H9 (cell line): Measurements from ENCODE around the gene ZNF225. TPM values are rescaled to one million over a fixed set of nuclear protein-coding genes. Genes with fewer than 3 reads are reported as not detected.

Experiments used
- DNase-seq: peaks from one replicate; pipeline ENCODE4 v3.0.0-alpha.2; 2017
- H2AFZ ChIP-seq: one replicate; pipeline ENCODE4 v1.6.1; 2013; ENCODE audit warnings: mild to moderate bottlenecking, low read length, control low read depth, moderate library complexity
- H2AK5ac ChIP-seq: 2 replicates; pipeline ENCODE4 v1.6.1; 2013; ENCODE audit warnings: low read length, control low read depth, mixed read lengths; ENCODE audit not compliant: insufficient read length
- H2BK120ac ChIP-seq: one replicate; pipeline ENCODE4 v1.6.1; 2013; ENCODE audit warnings: low read depth, mild to moderate bottlenecking, low read length, control low read depth, inconsistent platforms; ENCODE audit not compliant: poor library complexity, severe bottlenecking
- H2BK12ac ChIP-seq: 2 replicates; pipeline ENCODE4 v1.6.1; 2013; ENCODE audit warnings: low read length, control low read depth, mixed read lengths, low read depth; ENCODE audit not compliant: insufficient read length
- H2BK15ac ChIP-seq: 2 replicates; pipeline ENCODE4 v1.6.1; 2013; ENCODE audit warnings: low read depth, low read length, control low read depth
- H2BK20ac ChIP-seq: one replicate; pipeline ENCODE4 v1.6.1; 2013; ENCODE audit warnings: low read depth, mild to moderate bottlenecking, low read length, control low read depth, inconsistent platforms; ENCODE audit not compliant: poor library complexity, severe bottlenecking
- H2BK5ac ChIP-seq: 2 replicates; pipeline ENCODE4 v1.6.1; 2013; ENCODE audit warnings: low read length, control low read depth, mixed read lengths; ENCODE audit not compliant: insufficient read length
- H3K14ac ChIP-seq: 2 replicates; pipeline ENCODE4 v1.6.1; 2013; ENCODE audit warnings: low read length, control low read depth; ENCODE audit not compliant: insufficient read depth
- H3K18ac ChIP-seq: 2 replicates; pipeline ENCODE4 v1.6.1; 2013; ENCODE audit warnings: low read depth, mild to moderate bottlenecking, mixed read lengths, low read length, control low read depth; ENCODE audit not compliant: insufficient read length
- H3K23ac ChIP-seq: 2 replicates; pipeline ENCODE4 v1.6.1; 2013; ENCODE audit warnings: low read length, control low read depth, mixed read lengths, low read depth; ENCODE audit not compliant: insufficient read length
- H3K23me2 ChIP-seq: 2 replicates; pipeline ENCODE4 v1.6.1; 2013; ENCODE audit warnings: low read depth, mild to moderate bottlenecking, mixed read lengths, low read length, control low read depth; ENCODE audit not compliant: insufficient read length, poor library complexity, severe bottlenecking
- H3K27ac ChIP-seq: 2 replicates; pipeline ENCODE4 v1.5.1; 2013; ENCODE audit warnings: low read length, control low read depth, mixed read lengths, low read depth; ENCODE audit not compliant: insufficient read length
- H3K27me3 ChIP-seq: 2 replicates; pipeline ENCODE4 v1.6.1; 2013; ENCODE audit warnings: low read length, control low read depth, inconsistent platforms; ENCODE audit not compliant: insufficient read depth
- H3K4ac ChIP-seq: 2 replicates; pipeline ENCODE4 v1.6.1; 2013; ENCODE audit warnings: low read depth, mild to moderate bottlenecking, control low read depth, inconsistent platforms, low read length, moderate library complexity
- H3K4me1 ChIP-seq: 2 replicates; pipeline ENCODE4 v1.6.1; 2013; ENCODE audit warnings: low read length, control low read depth, inconsistent platforms; ENCODE audit not compliant: insufficient read depth
- H3K4me2 ChIP-seq: 2 replicates; pipeline ENCODE4 v1.6.1; 2013; ENCODE audit warnings: low read length, control low read depth, mixed read lengths; ENCODE audit not compliant: insufficient read length, insufficient read depth
- H3K56ac ChIP-seq: 2 replicates; pipeline ENCODE4 v1.6.1; 2013; ENCODE audit warnings: low read depth, mild to moderate bottlenecking, mixed read lengths, low read length, control low read depth; ENCODE audit not compliant: insufficient read length
- H3K79me1 ChIP-seq: 2 replicates; pipeline ENCODE4 v1.6.1; 2013; ENCODE audit warnings: low read depth, mild to moderate bottlenecking, moderate library complexity, low read length, control low read depth, inconsistent platforms; ENCODE audit not compliant: insufficient read depth, poor library complexity, severe bottlenecking
- H3K79me2 ChIP-seq: 2 replicates; pipeline ENCODE4 v1.6.1; 2013; ENCODE audit warnings: low read length, control low read depth, inconsistent platforms; ENCODE audit not compliant: insufficient read depth
- H3K9ac ChIP-seq: 2 replicates; pipeline ENCODE4 v1.6.1; 2013; ENCODE audit warnings: low read length, control low read depth, mixed read lengths; ENCODE audit not compliant: insufficient read length; ENCODE audit errors: extremely low read depth
- H3K9me3 ChIP-seq: one replicate; pipeline ENCODE4 v1.6.1; 2013; ENCODE audit warnings: low read depth, low read length, inconsistent platforms; ENCODE audit not compliant: control insufficient read depth
- H3T11ph ChIP-seq: one replicate; pipeline ENCODE4 v1.6.1; 2013; ENCODE audit warnings: mild to moderate bottlenecking, low read length, control low read depth, inconsistent platforms
- H4K20me1 ChIP-seq: one replicate; pipeline ENCODE4 v1.6.1; 2013; ENCODE audit not compliant: control insufficient read depth, insufficient read length, insufficient read depth
- H4K5ac ChIP-seq: 2 replicates; pipeline ENCODE4 v1.6.1; 2013; ENCODE audit warnings: low read depth, mild to moderate bottlenecking, mixed read lengths, low read length, control low read depth; ENCODE audit not compliant: insufficient read length
- H4K8ac ChIP-seq: replicated peaks from 2 replicates; pipeline ENCODE4 v1.6.1; 2013; ENCODE audit warnings: low read length, control low read depth, mixed read lengths, low read depth; ENCODE audit not compliant: insufficient read length
- H4K91ac ChIP-seq: 2 replicates; pipeline ENCODE4 v1.6.1; 2013; ENCODE audit warnings: low read depth, mild to moderate bottlenecking, moderate library complexity, mixed read lengths, low read length, control low read depth; ENCODE audit not compliant: insufficient read length
- H3K27ac Mint-ChIP-seq, 3 experiments: 2 replicates in 2 of 3; 3 replicates in 1 of 3; pipeline ENCODE4 v1.8.0; 2020 to 2021; ENCODE audit warnings: mixed read lengths in 3 of 3, mild to moderate bottlenecking in 1 of 3, moderate library complexity in 1 of 3
- H3K27me3 Mint-ChIP-seq: 2 replicates; pipeline ENCODE4 v1.8.0; 2021; ENCODE audit warnings: low read depth, mild to moderate bottlenecking, moderate library complexity, mixed read lengths
- H3K36me3 Mint-ChIP-seq, 3 experiments: 2 replicates in 2 of 3; 3 replicates in 1 of 3; pipeline ENCODE4 v1.8.0; 2020 to 2021; ENCODE audit warnings: low read depth in 3 of 3, mixed read lengths in 3 of 3; ENCODE audit not compliant: insufficient read depth in 1 of 3
- H3K4me1 Mint-ChIP-seq, 2 experiments: 2 replicates each; pipeline ENCODE4 v1.8.0; 2020; ENCODE audit warnings: mixed read lengths in 2 of 2
- H3K4me3 Mint-ChIP-seq, 2 experiments: 2 replicates in 1 of 2; 3 replicates in 1 of 2; pipeline ENCODE4 v1.8.0; 2020 to 2021; ENCODE audit warnings: mild to moderate bottlenecking in 2 of 2, mixed read lengths in 2 of 2, moderate library complexity in 1 of 2
- H3K9me3 Mint-ChIP-seq, 2 experiments: 2 replicates in 1 of 2; 3 replicates in 1 of 2; pipeline ENCODE4 v1.8.0; 2020; ENCODE audit warnings: mild to moderate bottlenecking in 2 of 2, mixed read lengths in 2 of 2, moderate library complexity in 1 of 2
- WGBS: extraction: QIAGEN DNeasy Blood & Tissue Kit; methylation state at CpG from one replicate; pipeline ENCODE4 v1.1.7; 2013; ENCODE audit warnings: missing lambda C conversion rate, low lambda C conversion rate, mixed read lengths; ENCODE audit not compliant: insufficient read length; ENCODE audit errors: extremely low coverage; 5-methylcytosine and 5-hydroxymethylcytosine counted together
- total RNA-seq: library from RNA; stranded (reverse); gene quantifications from 2 replicates; pipeline ENCODE4 v1.2.1, GENCODE V29; 2021
- TF ChIP-seq, protein P1 (sequence below): fragments of 200-600 bp; sonication (generic); conservative IDR thresholded peaks from 3 replicates; pipeline ENCODE4 v1.8.0; 2021; ENCODE audit warnings: antibody characterized with exemption, mild to moderate bottlenecking

The ZNF225 gene
- total RNA-seq, 1 experiment from 2014 or later: 3.9 TPM

DNA sequence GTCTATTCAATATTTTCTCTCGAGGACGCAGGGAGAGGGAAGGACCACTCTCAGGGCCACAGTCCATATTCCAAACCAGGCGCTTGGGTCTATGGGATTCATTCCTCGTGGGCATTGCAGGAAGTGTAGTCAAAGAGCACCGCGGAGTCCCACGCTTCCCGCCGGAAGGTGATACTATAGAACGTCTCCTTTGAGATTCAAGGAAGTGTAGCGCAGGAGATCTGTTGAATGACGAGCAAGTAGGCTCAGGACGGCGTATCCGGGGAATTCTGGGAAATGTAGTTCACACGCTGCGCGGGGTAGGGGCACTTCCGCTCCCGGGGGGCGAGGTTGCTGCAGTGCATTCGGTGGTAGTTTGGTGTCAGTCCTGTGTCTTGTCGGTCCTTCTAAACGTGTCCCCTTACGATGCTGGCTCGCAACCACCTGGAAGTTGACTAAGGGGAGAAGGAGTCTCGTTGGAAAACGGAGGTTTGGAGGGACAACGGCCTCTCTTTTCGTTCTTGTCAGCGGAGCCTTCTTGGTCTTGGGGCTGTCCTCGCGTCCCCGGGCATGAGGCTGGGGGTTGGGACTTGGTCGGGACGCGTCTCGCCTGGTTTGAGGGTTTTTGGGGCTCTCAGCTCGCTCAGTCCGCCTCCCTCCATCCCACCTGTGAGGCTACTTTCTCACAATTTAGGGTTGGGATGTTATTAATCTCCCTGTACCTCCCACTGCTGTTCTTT is 41.2 kb upstream of the ZNF225 start, which contains the start of gene ZNF284:
Gene ZNF284, plus strand, starts transcription at position 336 of the 719 bp plus-strand sequence. CDS start 4,231 bp downstream, outside the sequence.
- peak; percentile 95 for DNase-seq
- Histone ChIP-seq H3K14ac (no peak within 1 kb of the TSS), H3K18ac (no peak within 1 kb of the TSS), H2BK5ac (no peak within 1 kb of the TSS), H3K79me2 (no peaks in the 10 kb centered on the region), H3K56ac (no peak within 1 kb of the TSS), H3K9me3 (peaks cover under 1% of the 10 kb centered on the region), H2BK15ac (no peak within 1 kb of the TSS), H4K91ac (no peak within 1 kb of the TSS), H3K4me1 (no peaks in the 10 kb centered on the region), H3K23ac (no peak within 1 kb of the TSS), H2AFZ (peak within 1 kb of the TSS; percentile 68), H3K4ac (no peak within 1 kb of the TSS), H3K9ac (peak within 1 kb of the TSS; percentile 27), H2AK5ac (no peak within 1 kb of the TSS), H4K20me1 (no peaks in the 10 kb centered on the region), H4K5ac (no peak within 1 kb of the TSS), H4K8ac (no peak within 1 kb of the TSS), H3K27ac (no peak within 1 kb of the TSS), H3K27me3 (no peaks in the 10 kb centered on the region; the same call in 1 of the 2 replicates), H2BK12ac (no peak within 1 kb of the TSS), H3T11ph (no peak within 1 kb of the TSS), H3K4me2 (peak within 1 kb of the TSS; percentile 86), H3K23me2 (peaks cover 14% of the 10 kb centered on the region), H2BK20ac (no peak within 1 kb of the TSS), H2BK120ac (no peak within 1 kb of the TSS), H3K79me1 (no peaks in the 10 kb centered on the region)
- TF ChIP-seq, protein P1, sequence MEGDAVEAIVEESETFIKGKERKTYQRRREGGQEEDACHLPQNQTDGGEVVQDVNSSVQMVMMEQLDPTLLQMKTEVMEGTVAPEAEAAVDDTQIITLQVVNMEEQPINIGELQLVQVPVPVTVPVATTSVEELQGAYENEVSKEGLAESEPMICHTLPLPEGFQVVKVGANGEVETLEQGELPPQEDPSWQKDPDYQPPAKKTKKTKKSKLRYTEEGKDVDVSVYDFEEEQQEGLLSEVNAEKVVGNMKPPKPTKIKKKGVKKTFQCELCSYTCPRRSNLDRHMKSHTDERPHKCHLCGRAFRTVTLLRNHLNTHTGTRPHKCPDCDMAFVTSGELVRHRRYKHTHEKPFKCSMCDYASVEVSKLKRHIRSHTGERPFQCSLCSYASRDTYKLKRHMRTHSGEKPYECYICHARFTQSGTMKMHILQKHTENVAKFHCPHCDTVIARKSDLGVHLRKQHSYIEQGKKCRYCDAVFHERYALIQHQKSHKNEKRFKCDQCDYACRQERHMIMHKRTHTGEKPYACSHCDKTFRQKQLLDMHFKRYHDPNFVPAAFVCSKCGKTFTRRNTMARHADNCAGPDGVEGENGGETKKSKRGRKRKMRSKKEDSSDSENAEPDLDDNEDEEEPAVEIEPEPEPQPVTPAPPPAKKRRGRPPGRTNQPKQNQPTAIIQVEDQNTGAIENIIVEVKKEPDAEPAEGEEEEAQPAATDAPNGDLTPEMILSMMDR: no peak
- H3K4me3 Mint-ChIP-seq: peak within 1 kb of the TSS; percentile 88 to 89
- peaks cover 33 to 39% of the 10 kb centered on the region in 2 experiments for H3K9me3 Mint-ChIP-seq
- H3K4me1 Mint-ChIP-seq: peaks cover 12 to 16% of the 10 kb centered on the region in 2 experiments
- WGBS: no CpG with 5 or more reads among the region's 40 CpGs
- H3K27me3 Mint-ChIP-seq: peaks cover 33% of the 10 kb centered on the region
- peak within 1 kb of the TSS in 2 of 3 experiments; percentile 65 to 70; a peak in 3 of 7 replicates for H3K27ac Mint-ChIP-seq
- peaks cover 19 to 30% (median 30%) of the 10 kb centered on the region in 3 experiments for H3K36me3 Mint-ChIP-seq
